NCI-H146 (cell line): ENCODE data around the gene A4GNT.
"Not testable (repeated sequence)": the region's sequence is repeated elsewhere in the genome, so short reads cannot be mapped to it uniquely, and the experiment has no call there.

Source experiments
- DNase-seq: peaks from one replicate; lab custom pipeline; 2025; lab: John Stamatoyannopoulos, UW

The A4GNT gene

DNA sequence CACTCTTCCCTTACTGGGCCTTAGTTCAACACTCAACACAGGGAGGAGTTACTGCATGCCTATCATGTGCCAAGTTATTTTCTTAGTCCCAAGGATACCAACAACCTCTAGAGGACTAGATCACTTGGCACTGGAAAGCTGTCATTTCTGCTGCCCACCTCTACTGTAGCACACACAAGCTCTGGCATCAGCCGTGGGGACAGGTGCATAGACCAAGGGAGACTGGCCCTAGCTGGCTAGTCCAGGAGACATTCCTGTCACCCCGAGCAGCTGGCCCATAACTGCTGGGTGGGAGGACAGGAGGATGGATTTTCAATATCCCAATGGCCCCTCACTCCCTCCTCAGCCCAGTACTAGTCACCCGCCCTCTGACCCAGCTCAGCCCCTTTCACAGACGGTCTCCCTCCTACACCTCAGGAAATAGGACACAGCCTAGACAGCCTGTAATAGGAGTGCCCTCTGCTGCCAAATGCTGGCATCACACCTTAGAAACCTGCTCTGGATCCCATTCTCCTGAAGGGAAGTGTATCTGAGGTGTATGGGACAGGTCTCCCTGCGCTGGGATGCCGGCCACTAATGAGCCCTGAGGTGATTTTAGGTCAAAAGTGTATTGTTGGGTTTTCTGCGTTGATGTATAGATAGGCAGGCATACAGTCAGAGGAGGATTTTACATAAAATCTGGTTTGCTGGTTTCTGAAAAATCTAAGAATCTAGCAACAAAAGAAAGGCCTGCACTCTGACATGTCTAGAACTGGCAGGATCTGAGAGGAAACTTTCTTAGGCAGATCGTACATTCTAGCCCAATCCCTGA is 13.4 kb downstream of the A4GNT start:
- DNase-seq, result peak; percentile 79

DNA sequence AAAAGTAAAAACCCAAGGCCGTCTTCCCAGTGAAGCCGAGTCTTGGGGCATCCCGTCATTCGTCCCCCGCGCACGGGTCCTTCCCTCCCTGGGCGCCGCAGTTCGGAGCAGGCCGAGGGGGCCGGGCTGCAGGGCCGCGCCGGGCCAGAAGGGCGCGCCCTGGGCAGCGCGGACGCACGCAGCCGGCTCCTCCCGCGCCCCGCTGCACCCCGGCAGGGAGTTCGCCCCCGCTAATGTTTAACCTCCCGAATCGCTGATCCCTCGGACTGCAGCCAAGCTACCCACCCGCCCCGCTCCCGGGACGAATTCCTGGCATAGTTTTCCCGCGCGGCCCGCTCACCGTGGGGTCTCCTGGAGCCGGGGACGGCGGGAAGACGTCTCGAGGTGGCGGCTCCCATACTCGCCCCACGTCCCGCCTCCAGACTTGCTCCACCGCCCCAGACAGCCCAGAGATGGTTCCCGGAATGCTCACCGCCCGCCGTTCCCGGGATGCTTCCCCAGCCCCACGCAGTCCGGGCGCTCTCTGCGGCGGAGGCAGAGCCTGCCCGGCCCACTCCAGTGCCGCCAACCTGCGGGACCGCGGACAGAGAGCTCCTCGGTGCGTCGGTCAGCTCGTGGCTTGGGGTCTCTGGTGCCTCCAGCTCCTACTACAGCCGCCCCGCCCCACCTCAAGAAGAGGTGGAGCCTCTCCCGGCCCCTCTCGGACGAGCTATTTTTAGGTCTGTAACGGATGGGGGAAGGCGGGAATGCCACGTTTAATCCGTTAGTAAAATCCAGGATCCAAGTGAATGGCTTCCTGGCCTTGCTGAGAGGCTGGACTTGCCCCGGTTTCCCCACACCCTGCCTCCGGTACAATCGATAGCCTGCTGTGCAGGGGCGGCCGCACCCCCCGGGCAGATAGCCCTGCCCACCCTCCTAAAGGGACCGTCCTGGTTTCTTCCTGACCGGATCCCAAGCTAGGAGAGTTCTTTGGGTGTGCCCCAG is 16.9 kb downstream of the A4GNT start, which contains the start of gene DZIP1L:
DZIP1L (minus strand) TSS at position 621 of the 984 bp plus-strand sequence. CDS start 11,637 bp downstream, outside the sequence.
- DNase-seq, result peak; percentile 85

DNA sequence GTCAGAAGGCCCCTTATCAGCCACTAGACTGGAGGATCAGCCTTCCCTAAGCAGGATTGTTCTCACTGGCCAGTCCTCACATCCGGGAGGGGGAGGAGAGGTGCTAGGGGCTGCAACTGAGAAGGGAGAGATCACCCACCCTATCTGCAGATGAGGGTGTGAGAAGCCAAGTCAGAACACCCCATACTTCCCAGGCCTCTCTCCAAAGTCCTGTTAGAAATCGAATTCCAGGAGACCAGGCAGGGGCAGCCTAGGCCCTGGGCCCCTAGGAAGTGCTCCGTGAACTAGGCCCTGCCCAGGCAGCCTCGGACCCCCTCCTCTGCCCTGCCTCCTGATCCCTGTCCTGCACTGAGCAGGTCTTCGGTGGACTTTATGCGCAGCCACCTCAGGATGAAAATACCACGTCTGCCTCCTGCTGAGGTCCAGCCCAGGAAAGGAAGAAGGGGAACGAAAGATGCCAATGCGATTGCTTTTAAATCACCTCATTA is 17.7 kb downstream of the A4GNT start:
- peak; percentile 48 for DNase-seq

DNA sequence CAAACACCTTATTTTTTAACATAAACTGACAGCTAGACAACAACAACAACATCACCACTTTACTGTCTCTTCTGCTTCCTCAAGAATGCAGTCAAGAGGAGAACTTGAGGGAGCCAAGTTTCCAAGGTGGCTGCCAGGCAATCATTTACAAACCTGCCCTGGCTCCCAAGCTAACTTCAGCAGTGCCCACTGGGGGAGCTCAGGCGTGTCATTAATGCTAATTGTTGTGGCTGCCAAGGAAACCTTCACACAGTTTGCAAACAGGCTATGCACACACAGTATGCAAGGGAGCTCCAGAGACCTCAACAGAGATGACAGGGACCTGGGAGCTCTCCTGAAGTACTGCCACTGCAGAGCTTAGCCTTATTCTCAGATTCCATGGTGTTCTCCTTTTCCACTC is 18.9 kb downstream of the A4GNT start:
- peak; percentile 83 for DNase-seq

DNA sequence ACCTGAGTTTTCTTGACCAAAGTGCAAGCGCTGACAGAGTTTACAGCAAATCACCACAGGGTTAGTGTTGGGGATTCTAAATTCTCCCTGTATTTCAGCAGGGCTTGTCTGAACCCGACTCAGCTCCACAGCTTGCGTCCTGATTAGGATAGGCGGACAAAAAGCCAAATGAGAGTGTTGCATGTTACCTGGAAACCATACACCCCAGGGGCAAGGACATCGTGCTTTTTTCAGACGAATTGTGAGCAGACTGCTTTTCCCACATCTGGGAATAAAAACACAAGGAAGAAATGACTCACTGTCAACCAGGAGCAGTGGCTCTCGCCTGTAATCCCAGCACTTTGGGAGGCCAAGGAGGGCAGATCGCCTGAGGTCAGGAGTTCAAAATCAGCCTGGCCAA is 19.8 kb downstream of the A4GNT start:
- DNase-seq, result no peak

DNA sequence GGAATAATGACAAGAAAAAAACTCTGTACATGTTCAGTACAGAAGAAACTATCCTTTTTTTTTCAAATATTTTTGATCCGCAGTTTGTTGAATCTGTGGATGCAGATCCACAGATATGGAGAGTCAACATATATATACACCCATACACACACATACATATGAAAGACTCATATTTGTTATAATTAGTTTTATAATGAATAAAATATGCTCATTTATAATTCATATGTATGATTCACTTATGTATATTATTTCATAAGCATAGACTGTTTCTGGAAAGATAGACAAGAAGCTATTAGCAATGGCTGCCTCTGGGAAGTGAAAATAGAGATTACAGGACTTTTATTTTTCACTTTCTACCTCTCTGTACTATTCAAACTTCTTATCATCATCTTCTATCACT is 26.6 kb downstream of the A4GNT start:
- DNase-seq, result no peak

DNA sequence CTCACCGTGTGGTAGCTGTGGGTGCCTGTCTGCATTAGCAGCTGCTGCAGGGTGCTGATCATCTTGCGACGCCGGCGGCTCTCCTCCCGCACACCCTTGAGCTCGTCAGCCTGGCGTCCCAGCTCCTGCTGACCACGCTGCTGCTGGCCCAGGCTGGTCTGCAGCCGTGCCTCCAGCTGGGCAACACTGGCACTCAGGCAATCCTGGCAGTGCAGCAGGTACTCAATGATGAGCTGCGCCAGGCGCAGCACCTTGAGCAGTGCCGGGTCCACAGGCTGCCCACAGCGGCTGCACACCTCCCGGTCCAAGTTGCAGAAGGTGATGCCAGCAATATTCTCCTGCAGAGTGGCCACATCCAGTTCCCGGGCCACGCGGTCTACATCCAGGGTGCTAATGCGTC is 28.7 kb downstream of the A4GNT start:
- DNase-seq, result no peak

DNA sequence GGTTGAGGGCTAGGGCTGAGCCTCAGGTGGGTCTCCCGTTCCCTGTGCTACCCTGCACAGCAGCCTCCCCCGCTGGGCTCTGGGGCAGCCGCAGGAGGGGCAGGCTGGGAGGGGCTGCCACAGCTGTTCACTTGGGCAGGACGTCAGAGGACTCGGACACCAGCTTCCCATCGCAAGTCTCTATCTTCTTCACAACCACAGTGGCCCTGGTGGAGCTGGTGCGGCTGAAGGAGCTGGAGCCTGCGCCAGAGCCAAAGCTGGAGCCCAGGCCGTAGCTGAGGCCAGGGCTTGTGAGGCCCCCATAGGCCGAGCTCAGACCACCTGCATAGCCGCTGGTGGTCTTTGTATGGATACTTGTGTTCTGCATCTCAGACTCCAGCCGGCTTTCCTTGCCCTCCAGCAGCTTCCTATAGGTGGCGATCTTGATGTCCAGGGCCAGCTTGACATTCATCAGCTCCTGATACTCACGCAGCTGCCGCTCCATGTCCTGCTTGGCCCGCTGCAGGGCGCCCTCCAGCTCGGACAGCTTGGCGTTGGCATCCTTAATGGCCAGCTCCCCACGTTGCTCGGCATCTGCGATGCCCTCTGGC is 30.7 kb downstream of the A4GNT start:
- DNase-seq, result not testable (repeated sequence)

DNA sequence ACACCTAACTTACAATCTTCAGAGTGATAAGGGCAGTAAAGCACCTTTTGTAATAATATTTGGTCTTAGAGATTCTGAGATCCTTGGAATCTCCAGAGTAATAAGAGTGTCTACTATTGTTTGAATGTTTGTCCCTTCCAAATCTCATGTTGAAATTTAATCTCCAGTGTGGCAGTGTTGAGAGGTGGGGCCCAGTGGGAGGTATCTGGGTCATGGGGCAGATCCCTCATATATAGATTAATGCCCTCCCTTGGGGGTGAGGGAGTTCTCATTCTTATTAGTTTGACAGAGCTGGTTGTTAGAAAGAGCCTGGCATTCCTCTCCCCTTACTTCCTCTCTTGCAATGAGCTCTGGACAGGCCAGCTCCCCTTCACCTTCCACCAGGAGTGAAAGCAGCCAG is 32.8 kb downstream of the A4GNT start:
- no peak for DNase-seq

DNA sequence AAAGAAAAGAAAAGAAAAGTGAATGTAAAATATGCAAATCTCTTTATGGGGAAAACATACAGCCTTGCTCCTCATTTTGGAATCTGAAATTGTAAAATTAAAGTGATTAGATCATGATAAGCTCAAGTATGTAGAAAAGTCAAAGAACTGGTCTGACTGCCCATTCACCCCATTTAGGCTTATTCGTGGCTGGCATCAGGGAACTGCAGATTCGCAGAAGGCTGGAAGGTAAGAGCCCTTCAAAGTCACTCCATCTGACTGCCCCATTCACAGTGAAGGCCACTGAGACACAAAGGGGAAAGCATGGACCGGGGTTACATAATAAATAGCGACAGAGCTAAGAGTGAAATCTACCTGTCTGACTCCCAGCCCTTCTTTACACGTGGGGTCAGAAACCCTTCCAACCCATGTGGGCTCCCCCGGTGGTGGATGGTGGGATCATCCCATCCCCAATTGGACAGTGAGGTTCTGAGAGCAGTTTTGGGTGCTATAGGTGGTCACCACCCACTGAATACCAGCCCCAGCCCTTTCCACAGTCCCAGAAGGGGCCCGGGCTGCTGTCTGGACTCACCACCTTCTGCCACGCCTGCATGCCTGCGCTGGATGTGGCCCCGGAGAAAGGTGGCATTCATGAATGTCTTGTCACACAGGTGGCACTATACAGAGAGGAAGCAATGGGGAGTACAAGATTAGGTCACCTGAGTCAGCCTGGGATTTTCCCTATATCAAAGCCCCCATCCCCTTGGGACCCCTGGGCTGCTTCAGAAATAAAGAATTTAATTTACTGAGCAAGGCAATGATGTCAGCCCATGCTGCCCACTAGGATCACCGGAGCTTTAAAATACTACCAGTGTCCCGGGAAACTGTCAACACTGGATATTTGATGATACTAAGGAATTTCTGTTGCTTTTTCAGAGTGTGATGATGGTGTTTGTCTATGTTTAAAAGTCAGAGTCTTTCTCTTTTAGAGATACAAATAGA is 34.7 kb downstream of the A4GNT start:
- peak; percentile 4 for DNase-seq

DNA sequence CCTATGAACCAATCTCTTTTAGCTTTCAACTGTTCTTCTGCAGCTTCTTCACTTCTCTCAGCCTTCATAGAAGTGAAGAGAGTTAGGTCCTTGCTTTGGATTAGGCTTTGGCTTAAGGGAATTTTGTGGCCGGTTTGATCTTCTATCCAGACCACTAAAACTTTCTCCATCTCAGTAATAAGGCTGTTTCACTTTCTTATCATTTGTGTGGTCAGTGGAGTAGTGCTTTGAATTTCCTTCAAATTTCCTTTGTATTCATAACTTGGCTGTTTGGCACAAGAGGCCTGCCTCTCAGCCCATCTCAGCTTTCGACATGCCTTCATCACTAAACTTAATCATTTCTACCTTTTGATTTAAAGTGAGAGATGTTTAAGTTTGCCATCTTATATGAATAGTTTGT is 38.5 kb downstream of the A4GNT start:
- DNase-seq, result no peak

DNA sequence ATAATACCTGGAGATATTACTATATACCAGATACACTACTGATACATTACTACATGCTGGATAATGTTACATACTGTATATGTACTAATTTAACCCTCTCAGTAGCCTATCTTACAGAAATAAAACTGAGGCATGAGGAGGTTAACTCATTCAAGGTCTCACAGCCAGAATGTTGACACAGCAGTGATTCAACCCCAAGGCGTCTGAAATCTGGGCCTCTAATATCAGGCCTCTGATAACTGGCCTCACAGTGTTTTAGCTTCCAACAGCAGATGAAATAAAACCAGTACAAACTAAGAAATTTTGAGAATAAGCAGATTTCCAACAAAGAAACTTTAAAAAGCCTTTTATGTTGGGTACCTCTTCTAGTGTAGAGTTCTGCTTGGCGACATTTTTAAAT is 40.2 kb downstream of the A4GNT start:
- no peak for DNase-seq

DNA sequence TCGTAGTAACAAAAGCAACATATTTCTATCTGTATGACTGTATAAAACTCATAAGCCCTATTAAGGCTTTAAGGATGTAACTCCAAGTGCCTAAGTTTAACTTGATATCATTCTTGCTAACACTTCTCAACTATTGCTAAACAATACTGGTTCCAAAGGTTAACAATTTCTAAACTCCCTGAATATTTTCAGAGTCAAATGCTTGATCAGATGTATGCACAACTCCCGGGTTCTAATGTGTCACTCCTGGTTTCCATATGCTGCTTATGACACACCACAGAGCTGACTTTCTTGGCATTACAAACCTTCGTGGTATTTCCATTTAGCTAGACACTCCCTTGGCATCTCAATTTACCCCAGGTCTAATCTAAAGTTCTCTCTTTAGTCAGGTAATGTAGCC is 43.1 kb downstream of the A4GNT start:
- DNase-seq, result no peak

DNA sequence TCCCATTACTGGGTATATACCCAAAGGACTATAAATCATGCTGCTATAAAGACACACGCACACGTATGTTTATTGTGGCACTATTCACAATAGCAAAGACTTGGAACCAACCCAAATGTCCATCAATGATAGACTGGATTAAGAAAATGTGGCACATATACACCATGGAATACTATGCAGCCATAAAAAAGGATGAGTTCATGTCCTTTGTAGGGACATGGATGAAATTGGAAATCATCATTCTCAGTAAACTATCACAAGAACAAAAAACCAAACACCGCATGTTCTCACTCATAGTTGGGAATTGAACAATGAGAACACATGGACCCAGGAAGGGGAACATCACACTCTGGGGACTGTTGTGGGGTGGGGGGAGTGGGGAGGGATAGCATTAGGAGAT is 46.4 kb downstream of the A4GNT start:
- DNase-seq, result not testable (repeated sequence)

DNA sequence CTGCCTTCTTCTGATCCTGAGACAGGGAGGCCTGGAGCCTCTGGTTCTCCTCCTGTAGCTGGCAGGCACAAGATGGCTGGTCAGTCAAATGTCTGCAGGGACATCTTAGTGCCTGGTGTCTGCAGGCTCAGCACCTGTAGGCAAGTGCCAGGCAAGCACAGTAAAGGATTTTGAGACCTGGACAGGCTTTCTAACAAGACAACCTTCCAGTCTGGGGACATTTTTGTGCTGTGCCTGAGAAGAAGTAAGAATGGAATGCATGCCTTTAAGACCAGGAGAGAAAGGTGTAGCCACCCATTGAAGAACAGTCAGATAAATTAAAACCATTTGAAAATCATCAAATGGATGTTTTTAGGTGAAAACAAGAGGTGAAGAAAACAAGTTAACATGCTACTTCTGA is 48.0 kb downstream of the A4GNT start:
- no peak for DNase-seq

DNA sequence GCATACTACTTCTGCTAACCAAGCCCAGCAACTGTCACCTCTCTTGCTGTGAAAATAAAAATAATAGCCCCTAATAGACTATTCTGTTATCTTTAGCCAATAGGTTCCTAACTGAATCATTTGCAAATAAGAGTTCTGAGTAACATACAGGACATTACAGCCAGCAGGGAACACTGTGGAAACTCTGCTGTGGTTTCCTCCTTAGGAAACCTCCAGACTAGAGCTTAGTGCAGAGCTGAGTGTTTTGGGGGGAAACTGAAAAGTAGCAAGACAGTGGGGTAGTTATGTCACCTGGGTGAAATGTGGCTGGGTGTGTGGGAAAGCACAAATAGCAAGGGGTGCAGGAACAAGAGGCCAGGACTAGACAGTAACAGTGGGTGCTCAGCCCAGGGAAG is 49.2 kb downstream of the A4GNT start:
- DNase-seq, result no peak

DNA sequence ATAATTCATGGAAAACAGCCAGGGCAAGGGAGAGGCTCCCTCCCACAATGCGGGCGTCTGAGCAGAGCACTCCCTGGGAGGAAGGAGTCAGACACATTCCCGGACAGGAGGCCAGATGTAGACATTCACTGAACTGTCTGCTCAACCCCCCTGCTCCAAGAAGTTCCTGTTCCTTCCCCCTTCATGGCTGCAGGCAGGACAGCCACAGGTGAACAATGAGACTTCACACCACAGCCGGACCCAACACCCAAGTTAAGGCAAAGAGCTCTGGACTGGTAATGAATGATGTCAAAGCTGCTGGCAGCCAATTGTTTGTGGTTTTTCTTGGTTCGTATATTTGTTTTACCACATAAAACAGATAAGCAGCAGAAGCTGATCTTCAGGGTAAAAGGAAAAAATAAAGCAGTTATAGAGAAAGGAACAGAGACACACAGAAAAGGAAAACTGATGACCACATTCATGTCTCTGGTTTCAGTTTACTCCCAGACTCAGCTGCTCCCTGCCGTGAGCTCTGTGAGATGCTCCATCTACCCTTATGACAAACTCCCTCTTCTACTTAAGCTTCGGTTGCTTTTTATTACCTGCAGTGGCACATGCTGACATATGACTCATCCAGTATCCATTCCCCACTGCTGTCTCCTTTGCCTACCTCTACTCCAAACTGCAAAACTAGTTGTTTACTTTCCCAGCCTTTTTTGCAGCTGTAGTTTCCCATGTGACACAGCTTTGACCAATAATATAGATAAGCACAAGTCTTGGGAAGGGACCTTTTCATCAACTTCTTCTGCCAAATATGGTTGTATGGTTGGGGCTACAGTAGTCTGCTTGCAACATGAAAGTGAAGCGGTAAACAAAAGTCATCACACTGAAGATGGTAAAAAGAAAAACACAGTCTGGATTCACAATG is 49.9 kb downstream of the A4GNT start:
- DNase-seq, result peak; percentile 19

DNA sequence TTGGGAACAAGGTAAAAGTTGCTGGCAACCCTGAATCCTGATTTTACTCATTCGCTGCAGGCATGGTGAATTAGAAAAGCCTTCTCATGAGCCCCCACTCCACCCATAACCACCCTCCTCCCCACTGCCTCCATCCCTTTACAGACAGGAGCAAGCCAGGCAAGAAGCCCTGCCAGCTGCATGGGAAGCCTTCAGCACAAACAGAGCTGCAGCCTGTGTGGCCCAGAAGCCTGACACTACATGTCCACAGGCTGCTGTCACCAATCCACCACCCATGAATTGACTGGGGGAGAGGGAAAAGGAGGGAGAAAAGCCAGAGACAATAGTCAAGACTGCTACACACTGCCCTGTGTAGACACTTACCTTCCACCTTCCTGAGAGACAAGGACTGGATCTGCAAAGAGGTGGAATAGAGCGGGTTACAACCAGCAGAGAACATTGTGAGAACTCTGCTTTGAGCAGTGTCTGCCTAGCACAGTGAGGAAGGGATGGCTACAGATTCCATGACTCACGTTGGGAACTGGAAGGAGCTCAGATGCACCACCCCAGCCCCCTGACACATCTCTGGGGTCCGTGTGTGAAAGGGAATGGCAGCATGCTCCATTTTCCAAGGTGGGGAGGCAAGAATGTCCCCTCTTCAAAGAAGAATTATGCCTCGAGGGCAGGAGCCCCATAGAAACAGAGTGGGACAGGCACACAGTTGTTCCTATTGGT is 50.7 kb downstream of the A4GNT start:
- no peak for DNase-seq

DNA sequence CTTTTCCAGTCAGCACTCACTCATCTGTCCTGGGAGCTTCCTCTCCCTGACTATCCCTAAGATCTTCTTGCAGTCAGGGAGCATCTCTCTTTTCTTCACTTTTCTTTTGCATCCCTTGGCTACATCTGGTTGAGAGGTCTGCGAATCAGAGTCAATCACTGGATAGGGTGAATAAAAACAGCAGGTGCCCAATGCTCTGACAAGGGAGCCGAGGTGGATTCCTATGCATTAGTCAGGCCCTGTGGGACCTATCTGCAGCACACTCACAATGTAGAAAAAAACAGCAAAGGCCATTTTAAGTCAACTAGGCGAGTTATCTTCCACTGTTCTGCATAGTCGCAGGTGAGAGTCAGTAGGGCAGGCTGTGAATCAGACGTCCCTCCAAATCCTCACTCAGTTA is 52.3 kb downstream of the A4GNT start:
- DNase-seq, result no peak
